Activated naive CD4-positive, alpha-beta T cell treated with anti-CD3 and anti-CD28 coated beads for 36 hours (primary cell): ENCODE measurements around the gene KDM6B. TPM values are rescaled to one million over a fixed set of nuclear protein-coding genes. Genes with fewer than 3 reads are reported as not detected.

Experiments used
- CTCF ChIA-PET: fragments of 350-600 bp; sonication (Branson Sonifier 250); formaldehyde crosslinking; loops from one replicate; lab custom pipeline; 2021; ENCODE audit warnings: antibody characterized with exemption; lab: Charles Lee
- DNase-seq: peaks from one replicate; pipeline ENCODE4 v3.0.0-alpha.2; 2020
- H3K27ac Mint-ChIP-seq: one replicate; pipeline ENCODE4 v1.8.0; 2021; ENCODE audit warnings: mild to moderate bottlenecking, mixed read lengths
- H3K27me3 Mint-ChIP-seq: one replicate; pipeline ENCODE4 v1.8.0; 2021; ENCODE audit warnings: low read depth, mixed read lengths
- H3K36me3 Mint-ChIP-seq: one replicate; pipeline ENCODE4 v1.8.0; 2021; ENCODE audit warnings: low read depth, mixed read lengths
- H3K4me1 Mint-ChIP-seq: one replicate; pipeline ENCODE4 v1.8.0; 2021; ENCODE audit warnings: low read depth, mixed read lengths
- H3K4me3 Mint-ChIP-seq: one replicate; pipeline ENCODE4 v1.8.0; 2021; ENCODE audit warnings: mild to moderate bottlenecking, moderate library complexity, mixed read lengths
- H3K9me3 Mint-ChIP-seq: one replicate; pipeline ENCODE4 v1.8.0; 2021; ENCODE audit warnings: mixed read lengths
- intact Hi-C: fragments of 100-400 bp; cut with micrococcal nuclease; formaldehyde crosslinking; loops from one replicate; pipeline ENCODE4 v1.15.1; 2023
- total RNA-seq, 2 experiments: library from RNA; stranded (reverse); gene quantifications; one replicate each; pipeline ENCODE4 v1.2.3, GENCODE V29; 2021

KDM6B gene
- total RNA-seq, 2 experiments from 2014 or later: 22.7 to 24.1 TPM

DNA sequence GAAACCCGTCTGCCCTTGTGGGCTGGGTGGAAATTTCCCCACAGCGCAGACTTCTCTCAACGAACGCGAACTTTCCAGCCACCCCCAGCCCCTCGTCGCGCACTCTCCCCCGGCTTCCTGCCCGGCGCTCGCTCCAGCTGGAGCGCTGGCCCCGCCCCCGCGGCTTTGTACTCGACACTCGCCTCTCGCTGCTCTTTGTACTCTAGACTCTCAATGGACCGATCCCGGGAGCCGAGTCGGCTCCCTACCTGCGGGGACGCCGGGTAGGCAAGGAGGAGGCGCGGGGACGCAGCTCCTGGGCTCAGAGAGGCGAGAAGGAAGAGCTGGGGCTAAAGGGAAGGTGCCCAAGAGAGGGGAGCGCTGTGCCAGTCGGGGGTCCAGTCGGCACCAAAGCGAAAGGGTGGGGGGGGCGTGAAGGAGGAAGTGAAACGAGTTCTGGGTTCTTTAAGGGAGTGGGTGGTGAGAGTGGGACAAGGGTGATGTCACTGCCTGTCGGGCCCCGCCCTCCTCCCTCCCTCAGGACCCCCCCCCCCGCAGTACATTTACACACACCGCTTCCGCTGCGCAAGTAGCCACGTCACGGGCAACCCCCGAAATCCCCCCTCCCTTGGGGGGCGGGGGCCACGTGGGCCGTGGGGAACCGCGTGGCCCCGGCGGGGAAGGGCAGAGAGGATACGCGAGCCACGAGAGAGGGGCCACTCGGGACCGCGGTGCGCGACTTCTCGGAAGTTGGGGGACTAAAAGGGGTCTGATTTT, 9.7 kb downstream of the KDM6B start:
- CTCF ChIA-PET: interaction anchor here (0.7 to 2.3 kb wide), 2 partner anchors 7 to 9 kb away, joined by 3 to 9 read pairs; no protein-coding TSS in a partner anchor
- Mint-ChIP-seq H3K4me1 (peaks cover 52% of the 10 kb centered on the region), H3K4me3 (peak overlapping the region; percentile 89), H3K9me3 (no peaks in the 10 kb centered on the region), H3K27ac (peak overlapping the region; percentile 99), H3K36me3 (peaks cover 13% of the 10 kb centered on the region), H3K27me3 (no peaks in the 10 kb centered on the region)
- intact Hi-C loops: loop anchor here (1.0 to 10.0 kb wide), 17 partner anchors 8 to 606 kb away; partner anchors contain the start of genes ACAP1, ALOXE3, CTC1 and CTDNEP1
- peak; percentile 87 for DNase-seq

DNA sequence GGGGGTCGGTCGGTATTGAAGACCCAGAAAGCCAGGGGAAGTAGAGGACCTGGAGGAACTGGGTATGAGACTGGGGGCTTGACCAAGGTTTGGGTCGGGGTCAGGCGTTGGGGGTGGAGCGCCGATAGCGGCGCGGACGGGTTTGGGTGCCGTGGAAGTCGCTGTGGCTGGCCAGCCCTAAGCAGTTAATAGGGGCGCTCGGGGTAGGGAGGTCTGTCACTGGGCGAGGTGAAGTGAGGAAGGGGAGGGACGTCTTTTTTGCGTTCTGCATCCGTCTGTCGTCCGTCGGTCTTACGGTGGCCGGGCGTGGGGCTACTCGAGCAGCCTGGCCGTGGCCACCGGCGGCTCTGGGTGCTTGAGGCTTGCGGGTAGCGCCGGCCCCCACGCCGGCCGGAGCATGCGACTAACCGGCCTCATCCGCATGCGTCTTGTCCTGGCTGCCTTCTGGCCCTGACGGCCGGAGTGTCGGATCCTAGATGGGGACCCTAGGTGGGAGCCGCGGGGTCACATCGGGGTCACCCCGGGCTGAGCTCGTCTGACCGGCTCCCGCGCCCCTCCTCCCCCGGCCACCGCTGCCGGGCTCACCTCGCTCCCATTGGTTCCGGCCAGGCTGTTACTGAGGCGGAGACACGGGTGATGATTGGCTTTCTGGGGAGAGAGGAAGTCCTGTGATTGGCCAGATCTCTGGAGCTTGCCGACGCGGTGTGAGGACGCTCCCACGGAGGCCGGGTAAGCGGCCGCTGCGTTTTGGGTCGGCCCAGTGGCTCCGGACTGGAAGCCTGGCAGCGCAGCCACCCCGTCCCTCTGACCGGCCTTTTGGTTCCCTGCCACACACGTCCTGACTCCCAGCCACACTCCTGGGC, 10.5 kb downstream of the KDM6B start:
- Mint-ChIP-seq H3K4me3 (peak overlapping the region; percentile 89), H3K36me3 (peaks cover 13% of the 10 kb centered on the region), H3K27ac (peak overlapping the region; percentile 99), H3K27me3 (no peaks in the 10 kb centered on the region), H3K9me3 (no peaks in the 10 kb centered on the region), H3K4me1 (peaks cover 46% of the 10 kb centered on the region)
- intact Hi-C loops: loop anchor here (1.0 to 10.0 kb wide), 11 partner anchors 9 to 607 kb away; partner anchors contain the start of genes ACAP1, CTDNEP1, EIF5A and ELP5
- peak; percentile 90 for DNase-seq
- CTCF ChIA-PET: interaction anchor here (0.7 to 2.4 kb wide), 10 partner anchors 9 to 146 kb away, joined by 3 to 20 read pairs (median 4); no protein-coding TSS in a partner anchor

DNA sequence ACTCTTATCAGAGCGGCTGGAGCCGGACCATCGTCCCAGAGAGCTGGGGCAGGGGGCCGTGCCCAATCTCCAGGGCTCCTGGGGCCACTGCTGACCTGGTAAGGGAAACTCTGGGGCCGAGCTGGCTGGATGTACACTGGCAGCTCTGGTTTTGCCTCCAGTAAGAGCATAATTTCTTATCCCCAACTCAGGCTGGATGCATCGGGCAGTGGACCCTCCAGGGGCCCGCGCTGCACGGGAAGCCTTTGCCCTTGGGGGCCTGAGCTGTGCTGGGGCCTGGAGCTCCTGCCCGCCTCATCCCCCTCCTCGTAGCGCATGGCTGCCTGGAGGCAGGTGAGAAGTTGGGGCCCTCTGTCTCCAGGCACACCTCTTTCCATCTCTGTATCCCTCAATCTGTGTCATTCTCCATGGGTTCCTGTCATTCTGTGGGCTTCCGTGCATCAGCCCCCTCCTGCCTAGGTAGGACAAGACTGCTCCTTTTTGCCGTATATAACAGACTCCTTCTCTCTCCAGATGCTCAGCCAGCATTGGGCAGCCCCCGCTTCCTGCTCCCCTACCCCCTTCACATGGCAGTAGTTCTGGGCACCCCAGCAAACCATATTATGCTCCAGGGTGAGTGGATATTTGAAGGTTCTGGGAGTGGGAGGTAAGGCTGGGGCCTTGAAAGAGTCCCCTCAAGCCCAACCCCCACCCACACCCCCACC, 11.5 kb downstream of the KDM6B start:
- Mint-ChIP-seq H3K4me3 (peak overlapping the region; percentile 89), H3K9me3 (no peaks in the 10 kb centered on the region), H3K27me3 (no peaks in the 10 kb centered on the region), H3K36me3 (peaks cover 19% of the 10 kb centered on the region), H3K4me1 (peaks cover 46% of the 10 kb centered on the region), H3K27ac (peak overlapping the region; percentile 99)
- intact Hi-C loops: loop anchor here (10.0 kb wide), 1 partner anchor 511 kb away; the partner anchor contains the start of gene ACAP1
- CTCF ChIA-PET: interaction anchor here (0.9 to 2.4 kb wide), 9 partner anchors 10 to 145 kb away, joined by 3 to 20 read pairs (median 5); no protein-coding TSS in a partner anchor
- DNase-seq: no peak

DNA sequence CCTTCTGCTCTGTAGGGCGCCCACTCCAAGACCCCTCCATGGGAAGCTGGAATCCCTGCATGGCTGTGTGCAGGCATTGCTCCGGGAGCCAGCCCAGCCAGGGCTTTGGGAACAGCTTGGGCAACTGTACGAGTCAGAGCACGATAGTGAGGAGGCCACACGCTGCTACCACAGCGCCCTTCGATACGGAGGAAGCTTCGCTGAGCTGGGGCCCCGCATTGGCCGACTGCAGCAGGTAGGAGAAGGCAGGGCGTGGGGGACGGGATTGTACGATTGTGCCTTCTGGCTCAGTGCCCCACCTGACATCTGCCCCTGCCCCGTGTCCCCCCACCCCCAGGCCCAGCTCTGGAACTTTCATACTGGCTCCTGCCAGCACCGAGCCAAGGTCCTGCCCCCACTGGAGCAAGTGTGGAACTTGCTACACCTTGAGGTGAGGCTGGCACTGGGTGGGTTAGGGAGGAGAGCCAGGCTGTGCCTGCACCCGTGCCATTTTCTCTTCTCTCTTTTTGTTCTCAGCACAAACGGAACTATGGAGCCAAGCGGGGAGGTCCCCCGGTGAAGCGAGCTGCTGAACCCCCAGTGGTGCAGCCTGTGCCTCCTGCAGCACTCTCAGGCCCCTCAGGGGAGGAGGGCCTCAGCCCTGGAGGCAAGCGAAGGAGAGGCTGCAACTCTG, 12.2 kb downstream of the KDM6B start:
- peak overlapping the region; percentile 89 for H3K4me3 Mint-ChIP-seq
- no peaks in the 10 kb centered on the region for H3K9me3 Mint-ChIP-seq
- H3K27me3 Mint-ChIP-seq: no peaks in the 10 kb centered on the region
- peaks cover 46% of the 10 kb centered on the region for H3K4me1 Mint-ChIP-seq
- H3K27ac Mint-ChIP-seq: peak overlapping the region; percentile 66
- no peak for DNase-seq
- intact Hi-C loops: loop anchor here (10.0 kb wide), 1 partner anchor 511 kb away; the partner anchor contains the start of gene ACAP1
- H3K36me3 Mint-ChIP-seq: peaks cover 23% of the 10 kb centered on the region
- CTCF ChIA-PET: interaction anchor here (1.8 to 2.4 kb wide), 2 partner anchors 11 to 23 kb away, joined by 8 to 20 read pairs; no protein-coding TSS in a partner anchor

DNA sequence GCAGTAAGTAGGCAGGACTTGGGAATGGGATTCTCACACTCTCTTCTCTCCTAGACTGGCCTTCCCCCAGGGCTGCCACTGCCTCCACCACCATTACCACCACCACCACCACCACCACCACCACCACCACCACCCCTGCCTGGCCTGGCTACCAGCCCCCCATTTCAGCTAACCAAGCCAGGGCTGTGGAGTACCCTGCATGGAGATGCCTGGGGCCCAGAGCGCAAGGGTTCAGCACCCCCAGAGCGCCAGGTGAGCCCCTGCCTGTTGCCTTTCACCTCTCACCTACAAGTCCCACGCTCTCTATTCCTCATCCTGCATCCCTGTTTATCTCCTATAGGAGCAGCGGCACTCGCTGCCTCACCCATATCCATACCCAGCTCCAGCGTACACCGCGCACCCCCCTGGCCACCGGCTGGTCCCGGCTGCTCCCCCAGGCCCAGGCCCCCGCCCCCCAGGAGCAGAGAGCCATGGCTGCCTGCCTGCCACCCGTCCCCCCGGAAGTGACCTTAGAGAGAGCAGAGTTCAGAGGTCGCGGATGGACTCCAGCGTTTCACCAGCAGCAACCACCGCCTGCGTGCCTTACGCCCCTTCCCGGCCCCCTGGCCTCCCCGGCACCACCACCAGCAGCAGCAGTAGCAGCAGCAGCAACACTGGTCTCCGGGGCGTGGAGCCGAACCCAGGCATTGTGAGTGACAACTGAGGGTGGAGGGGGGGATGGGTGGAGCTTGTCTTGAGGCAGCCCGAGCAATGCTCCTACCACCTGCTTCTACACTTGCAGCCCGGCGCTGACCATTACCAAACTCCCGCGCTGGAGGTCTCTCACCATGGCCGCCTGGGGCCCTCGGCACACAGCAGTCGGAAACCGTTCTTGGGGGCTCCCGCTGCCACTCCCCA, 13.0 kb downstream of the KDM6B start:
- Mint-ChIP-seq H3K9me3 (no peaks in the 10 kb centered on the region), H3K36me3 (peaks cover 30% of the 10 kb centered on the region), H3K27me3 (no peaks in the 10 kb centered on the region), H3K4me3 (peak overlapping the region; percentile 61), H3K27ac (peak overlapping the region; percentile 66), H3K4me1 (peaks cover 51% of the 10 kb centered on the region)
- no peak for DNase-seq
- intact Hi-C loops: loop anchor here (10.0 kb wide), 1 partner anchor 512 kb away; the partner anchor contains the start of gene ACAP1
- CTCF ChIA-PET: interaction anchor here (0.9 to 2.4 kb wide), 2 partner anchors 12 kb away, joined by 3 to 20 read pairs; no protein-coding TSS in a partner anchor

DNA sequence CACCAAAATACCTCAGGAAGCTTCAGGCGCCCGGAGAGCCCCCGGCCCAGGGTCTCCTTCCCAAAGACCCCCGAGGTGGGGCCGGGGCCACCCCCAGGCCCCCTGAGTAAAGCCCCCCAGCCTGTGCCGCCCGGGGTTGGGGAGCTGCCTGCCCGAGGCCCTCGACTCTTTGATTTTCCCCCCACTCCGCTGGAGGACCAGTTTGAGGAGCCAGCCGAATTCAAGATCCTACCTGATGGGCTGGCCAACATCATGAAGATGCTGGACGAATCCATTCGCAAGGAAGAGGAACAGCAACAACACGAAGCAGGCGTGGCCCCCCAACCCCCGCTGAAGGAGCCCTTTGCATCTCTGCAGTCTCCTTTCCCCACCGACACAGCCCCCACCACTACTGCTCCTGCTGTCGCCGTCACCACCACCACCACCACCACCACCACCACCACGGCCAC, 14.1 kb downstream of the KDM6B start:
- H3K4me1 Mint-ChIP-seq: peaks cover 57% of the 10 kb centered on the region
- no peaks in the 10 kb centered on the region for H3K9me3 Mint-ChIP-seq
- H3K27ac Mint-ChIP-seq: no peak overlapping the region
- intact Hi-C loops: loop anchor here (10.0 kb wide), 1 partner anchor 513 kb away; the partner anchor contains the start of gene ACAP1
- no peak for DNase-seq
- H3K4me3 Mint-ChIP-seq: no peak overlapping the region
- H3K36me3 Mint-ChIP-seq: peaks cover 36% of the 10 kb centered on the region
- CTCF ChIA-PET: interaction anchor here (1.4 kb wide), 1 partner anchor 13 kb away, joined by 6 read pairs; no protein-coding TSS in a partner anchor
- no peaks in the 10 kb centered on the region for H3K27me3 Mint-ChIP-seq

DNA sequence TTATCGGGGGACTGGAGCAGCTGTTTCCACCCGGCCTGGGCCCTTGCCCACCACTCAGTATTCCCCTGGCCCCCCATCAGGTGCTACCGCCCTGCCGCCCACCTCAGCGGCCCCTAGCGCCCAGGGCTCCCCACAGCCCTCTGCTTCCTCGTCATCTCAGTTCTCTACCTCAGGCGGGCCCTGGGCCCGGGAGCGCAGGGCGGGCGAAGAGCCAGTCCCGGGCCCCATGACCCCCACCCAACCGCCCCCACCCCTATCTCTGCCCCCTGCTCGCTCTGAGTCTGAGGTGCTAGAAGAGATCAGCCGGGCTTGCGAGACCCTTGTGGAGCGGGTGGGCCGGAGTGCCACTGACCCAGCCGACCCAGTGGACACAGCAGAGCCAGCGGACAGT, 14.7 kb downstream of the KDM6B start:
- DNase-seq: no peak
- Mint-ChIP-seq H3K27me3 (no peaks in the 10 kb centered on the region), H3K4me3 (no peak overlapping the region), H3K27ac (no peak overlapping the region), H3K4me1 (peaks cover 59% of the 10 kb centered on the region), H3K36me3 (peaks cover 36% of the 10 kb centered on the region), H3K9me3 (no peaks in the 10 kb centered on the region)
- CTCF ChIA-PET: interaction anchor here (1.4 kb wide), 1 partner anchor 14 kb away, joined by 6 read pairs; no protein-coding TSS in a partner anchor
- intact Hi-C loops: loop anchor here (10.0 kb wide), 1 partner anchor 514 kb away; the partner anchor contains the start of gene ACAP1

DNA sequence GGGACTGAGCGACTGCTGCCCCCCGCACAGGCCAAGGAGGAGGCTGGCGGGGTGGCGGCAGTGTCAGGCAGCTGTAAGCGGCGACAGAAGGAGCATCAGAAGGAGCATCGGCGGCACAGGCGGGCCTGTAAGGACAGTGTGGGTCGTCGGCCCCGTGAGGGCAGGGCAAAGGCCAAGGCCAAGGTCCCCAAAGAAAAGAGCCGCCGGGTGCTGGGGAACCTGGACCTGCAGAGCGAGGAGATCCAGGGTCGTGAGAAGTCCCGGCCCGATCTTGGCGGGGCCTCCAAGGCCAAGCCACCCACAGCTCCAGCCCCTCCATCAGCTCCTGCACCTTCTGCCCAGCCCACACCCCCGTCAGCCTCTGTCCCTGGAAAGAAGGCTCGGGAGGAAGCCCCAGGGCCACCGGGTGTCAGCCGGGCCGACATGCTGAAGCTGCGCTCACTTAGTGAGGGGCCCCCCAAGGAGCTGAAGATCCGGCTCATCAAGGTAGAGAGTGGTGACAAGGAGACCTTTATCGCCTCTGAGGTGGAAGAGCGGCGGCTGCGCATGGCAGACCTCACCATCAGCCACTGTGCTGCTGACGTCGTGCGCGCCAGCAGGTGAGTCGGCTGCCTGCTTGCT, 15.2 kb downstream of the KDM6B start:
- intact Hi-C loops: loop anchor here (10.0 kb wide), 1 partner anchor 514 kb away; the partner anchor contains the start of gene ACAP1
- no peak for DNase-seq
- Mint-ChIP-seq H3K9me3 (no peaks in the 10 kb centered on the region), H3K36me3 (peaks cover 38% of the 10 kb centered on the region), H3K27ac (peak overlapping the region; percentile 67), H3K27me3 (no peaks in the 10 kb centered on the region), H3K4me1 (peaks cover 63% of the 10 kb centered on the region), H3K4me3 (no peak overlapping the region)
- CTCF ChIA-PET: interaction anchor here (1.4 to 3.0 kb wide), 3 partner anchors 12 to 24 kb away, joined by 6 to 11 read pairs (median 11); no protein-coding TSS in a partner anchor

DNA sequence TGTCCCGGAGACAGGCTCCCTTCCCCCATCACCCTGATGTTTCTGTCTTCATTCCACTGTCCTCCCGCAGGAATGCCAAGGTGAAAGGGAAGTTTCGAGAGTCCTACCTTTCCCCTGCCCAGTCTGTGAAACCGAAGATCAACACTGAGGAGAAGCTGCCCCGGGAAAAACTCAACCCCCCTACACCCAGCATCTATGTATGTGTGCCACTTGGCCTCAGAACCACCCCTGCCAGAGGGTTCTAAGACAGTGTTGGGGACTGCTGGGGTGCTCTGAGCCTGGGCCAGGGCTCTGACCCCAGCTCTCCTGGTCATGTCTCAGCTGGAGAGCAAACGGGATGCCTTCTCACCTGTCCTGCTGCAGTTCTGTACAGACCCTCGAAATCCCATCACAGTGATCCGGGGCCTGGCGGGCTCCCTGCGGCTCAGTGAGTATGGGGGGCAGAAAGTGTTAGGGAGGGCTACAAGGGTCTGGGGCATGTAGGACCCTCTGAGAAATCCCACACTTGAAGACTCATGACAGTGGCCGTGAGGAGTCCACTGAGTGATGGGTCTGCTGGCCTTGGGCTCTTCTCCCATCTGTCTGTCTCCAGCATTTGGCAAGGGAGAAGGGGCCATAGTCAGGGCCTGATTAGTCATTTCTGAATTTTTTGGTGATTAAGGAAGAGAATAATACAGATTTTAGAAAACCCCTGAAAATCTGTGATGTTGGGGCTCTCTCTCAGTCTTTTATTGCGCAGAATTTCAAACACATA, 15.9 kb downstream of the KDM6B start:
- H3K4me3 Mint-ChIP-seq: peak overlapping the region; percentile 12
- intact Hi-C loops: loop anchor here (10.0 kb wide), 1 partner anchor 515 kb away; the partner anchor contains the start of gene ACAP1
- peaks cover 38% of the 10 kb centered on the region for H3K36me3 Mint-ChIP-seq
- H3K4me1 Mint-ChIP-seq: peaks cover 63% of the 10 kb centered on the region
- CTCF ChIA-PET: interaction anchor here (1.0 to 3.0 kb wide), 8 partner anchors 7 to 210 kb away, joined by 3 to 15 read pairs (median 6); partner anchors contain the start of gene KDM6B
- peak overlapping the region; percentile 67 for H3K27ac Mint-ChIP-seq
- no peaks in the 10 kb centered on the region for H3K27me3 Mint-ChIP-seq
- H3K9me3 Mint-ChIP-seq: no peaks in the 10 kb centered on the region
- DNase-seq: no peak
